Bronchial epithelial cell (primary cell): ENCODE measurements around the gene BLMH. TPM values are rescaled to one million over a fixed set of nuclear protein-coding genes. Genes with fewer than 3 reads are reported as not detected.

Experiments used
- DNase-seq: peaks from one replicate; pipeline ENCODE4 v3.0.0-alpha.2; 2010; ENCODE audit warnings: low read depth
- FAIRE-seq: peaks from 2 replicates; lab custom pipeline; 2011; peaks lifted over from hg19 to GRCh38; lab: Jason Lieb, UNC
- H3K27me3 ChIP-seq: 2 replicates; pipeline ENCODE4 v1.5.1; 2011; ENCODE audit warnings: low read length; ENCODE audit not compliant: control insufficient read depth, insufficient read depth
- H3K36me3 ChIP-seq: 2 replicates; pipeline ENCODE4 v1.5.1; 2011; ENCODE audit warnings: low read length; ENCODE audit not compliant: control insufficient read depth, insufficient read depth
- H3K4me3 ChIP-seq: 2 replicates; pipeline ENCODE4 v1.5.1; 2011; ENCODE audit warnings: mild to moderate bottlenecking, low read depth, low read length, control low read depth
- CTCF ChIP-seq: IDR thresholded peaks from 2 replicates; pipeline ENCODE4 v1.5.1; 2011; ENCODE audit warnings: mild to moderate bottlenecking, moderate library complexity, low read length, control low read depth, inconsistent platforms; ENCODE audit not compliant: insufficient read depth, severe bottlenecking
- total RNA-seq: library from RNA; depleted of rRNA; stranded (reverse); fragments of >200 nt; gene quantifications from 2 replicates; pipeline ENCODE4 v1.2.1, GENCODE V29; 2014

The BLMH gene
- total RNA-seq, 1 donor from 2014 or later: 19.0 TPM

GRCh38 chr17:30226878-30227277 lies 64.9 kb downstream of the BLMH start:
- TF ChIP-seq CTCF: no peak
- FAIRE-seq: no peak
- Histone ChIP-seq H3K4me3 (no peak overlapping the region), H3K36me3 (no peaks in the 10 kb centered on the region), H3K27me3 (no peaks in the 10 kb centered on the region)
- DNase-seq: no peak

GRCh38 chr17:30225919-30226553 lies 65.7 kb downstream of the BLMH start:
- no peak for TF ChIP-seq CTCF
- no peak overlapping the region for H3K4me3 ChIP-seq
- no peaks in the 10 kb centered on the region for H3K27me3 ChIP-seq
- DNase-seq: no peak
- FAIRE-seq: peak; percentile 60
- H3K36me3 ChIP-seq: no peaks in the 10 kb centered on the region

GRCh38 chr17:30225112-30225511 lies 66.6 kb downstream of the BLMH start:
- no peak for FAIRE-seq
- Histone ChIP-seq H3K27me3 (no peaks in the 10 kb centered on the region), H3K36me3 (no peaks in the 10 kb centered on the region), H3K4me3 (no peak overlapping the region)
- no peak for TF ChIP-seq CTCF
- DNase-seq: peak; percentile 50

- no peaks in the 10 kb centered on the region for H3K36me3 ChIP-seq
- no peak overlapping the region for H3K4me3 ChIP-seq
- TF ChIP-seq CTCF: no peak
- DNase-seq (no peak), FAIRE-seq (no peak)
- no peaks in the 10 kb centered on the region for H3K27me3 ChIP-seq
Observed at GRCh38 chr17:30224419-30224960, 67.3 kb downstream of the BLMH start.

- FAIRE-seq (no peak), DNase-seq (no peak)
- no peak for TF ChIP-seq CTCF
- Histone ChIP-seq H3K4me3 (no peak overlapping the region), H3K27me3 (no peaks in the 10 kb centered on the region), H3K36me3 (no peaks in the 10 kb centered on the region)
Observed at GRCh38 chr17:30222721-30223175, 69.0 kb downstream of the BLMH start.
